CD4-positive, alpha-beta T cell treated with Interleukin-6 at 100 ng/mL for 8 hours (primary cell): ENCODE measurements around the gene IL21R.
A peak's percentile ranks its signal among the peaks of the same experiment; 100 is the strongest.

ENCODE experiments used
- DNase-seq: peaks from one replicate; pipeline ENCODE4 v3.0.0-alpha.2; 2020; ENCODE audit warnings: mixed read lengths, low spot score

The IL21R gene

DNA sequence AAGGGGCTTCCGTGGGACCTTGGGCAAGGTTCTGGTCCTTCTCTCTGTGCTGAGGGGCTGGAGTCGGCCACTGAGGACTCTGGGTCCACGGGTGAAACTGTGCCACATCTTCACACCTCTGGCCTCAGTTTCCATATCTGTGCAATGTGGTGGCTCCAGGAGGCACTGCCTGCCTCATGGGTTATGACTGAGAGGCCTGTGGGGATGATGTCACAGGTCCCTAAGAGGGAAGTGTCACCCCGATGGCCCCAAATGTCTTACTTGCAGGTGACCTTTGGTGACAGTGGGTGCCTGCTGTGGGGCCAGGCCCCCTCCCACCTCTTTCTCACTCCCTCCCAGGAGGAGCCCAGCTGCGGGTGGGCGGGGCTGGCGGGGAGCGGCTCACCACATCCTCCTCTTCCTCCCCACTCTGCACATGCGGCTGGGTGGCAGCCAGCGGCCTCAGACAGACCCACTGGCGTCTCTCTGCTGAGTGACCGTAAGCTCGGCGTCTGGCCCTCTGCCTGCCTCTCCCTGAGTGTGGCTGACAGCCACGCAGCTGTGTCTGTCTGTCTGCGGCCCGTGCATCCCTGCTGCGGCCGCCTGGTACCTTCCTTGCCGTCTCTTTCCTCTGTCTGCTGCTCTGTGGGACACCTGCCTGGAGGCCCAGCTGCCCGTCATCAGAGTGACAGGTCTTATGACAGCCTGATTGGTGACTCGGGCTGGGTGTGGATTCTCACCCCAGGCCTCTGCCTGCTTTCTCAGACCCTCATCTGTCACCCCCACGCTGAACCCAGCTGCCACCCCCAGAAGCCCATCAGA lies at the start of gene IL21R:
Gene IL21R (plus strand): TSS at position 407 of the 801 bp plus-strand sequence. CDS start 27,898 bp downstream, outside the sequence.
- peak; percentile 83 for DNase-seq

DNA sequence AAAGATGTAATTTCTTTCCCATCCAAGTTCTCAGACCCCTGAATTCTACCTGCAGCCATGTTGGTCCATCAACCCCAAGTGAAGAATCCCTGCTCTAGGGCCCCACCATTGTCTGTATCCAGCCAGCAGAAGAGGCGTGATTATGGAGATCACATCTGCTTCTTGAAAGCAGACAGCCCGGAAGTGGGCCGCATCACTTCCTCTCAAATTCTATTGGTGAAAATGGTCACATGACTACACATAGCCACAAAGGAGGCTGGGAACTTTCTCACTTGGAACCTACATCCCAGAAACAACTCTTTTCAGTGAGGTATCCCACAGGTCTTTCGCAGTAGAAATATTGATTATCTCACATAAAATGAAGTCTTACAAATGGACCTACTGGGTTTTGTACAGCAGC lies 48.1 kb upstream of the IL21R start:
- no peak for DNase-seq

DNA sequence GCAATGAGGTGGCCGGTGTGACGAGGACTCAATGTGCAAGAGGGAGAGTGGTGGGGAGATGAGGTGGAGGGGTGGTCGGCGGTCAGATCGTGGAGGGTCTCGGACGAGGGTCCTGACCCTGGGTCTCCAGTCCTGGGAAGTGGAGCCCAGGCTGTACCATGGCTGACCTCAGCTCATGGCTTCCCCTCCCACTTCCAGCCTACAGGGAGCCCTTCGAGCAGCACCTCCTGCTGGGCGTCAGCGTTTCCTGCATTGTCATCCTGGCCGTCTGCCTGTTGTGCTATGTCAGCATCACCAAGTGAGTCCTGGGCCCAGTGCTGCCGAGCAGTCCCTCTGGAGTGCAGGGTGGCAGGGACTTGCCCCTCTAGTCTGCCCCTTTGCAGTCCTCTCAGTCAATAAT lies 46.4 kb upstream of the IL21R start:
- DNase-seq = peak; percentile 29

DNA sequence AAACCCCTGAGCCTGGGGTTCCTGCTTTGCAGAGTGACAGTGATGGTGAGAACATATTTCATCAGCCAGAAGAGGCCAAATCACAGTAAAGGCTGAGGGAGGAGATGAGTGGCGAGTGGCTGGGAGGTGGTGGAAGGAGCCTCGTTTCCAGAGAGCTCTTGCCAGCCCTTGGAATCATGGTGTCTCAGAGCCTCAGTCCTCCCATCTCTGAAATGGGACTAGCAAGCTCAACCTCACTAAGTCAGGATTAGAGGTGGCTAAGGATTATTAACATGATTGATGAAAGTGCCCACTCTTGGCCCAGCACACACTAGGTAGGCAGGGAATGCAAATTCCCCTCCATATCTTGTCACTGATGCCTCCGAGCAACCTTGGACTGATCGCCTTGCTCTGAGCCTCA lies 45.2 kb upstream of the IL21R start:
- no peak for DNase-seq

DNA sequence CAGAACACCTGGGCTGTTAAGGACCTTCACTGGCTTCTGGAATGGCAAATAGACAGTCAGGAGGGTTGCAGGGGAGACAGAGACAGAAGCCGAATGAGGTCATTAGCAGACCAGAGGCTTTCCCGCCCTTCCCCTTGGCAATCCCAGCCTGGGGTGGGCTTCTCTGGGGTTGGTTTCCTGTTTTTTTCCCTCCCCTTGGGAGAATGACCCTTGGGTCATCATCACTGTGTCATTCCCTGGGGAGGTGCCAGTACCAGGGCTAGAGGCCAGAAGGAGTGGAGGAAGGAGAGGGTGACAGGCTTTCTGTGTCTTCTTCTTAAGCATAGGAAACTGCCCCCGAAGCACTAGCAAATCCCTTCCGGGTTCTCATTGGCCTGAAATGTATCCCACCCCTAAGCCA lies 42.9 kb upstream of the IL21R start:
- DNase-seq = no peak

DNA sequence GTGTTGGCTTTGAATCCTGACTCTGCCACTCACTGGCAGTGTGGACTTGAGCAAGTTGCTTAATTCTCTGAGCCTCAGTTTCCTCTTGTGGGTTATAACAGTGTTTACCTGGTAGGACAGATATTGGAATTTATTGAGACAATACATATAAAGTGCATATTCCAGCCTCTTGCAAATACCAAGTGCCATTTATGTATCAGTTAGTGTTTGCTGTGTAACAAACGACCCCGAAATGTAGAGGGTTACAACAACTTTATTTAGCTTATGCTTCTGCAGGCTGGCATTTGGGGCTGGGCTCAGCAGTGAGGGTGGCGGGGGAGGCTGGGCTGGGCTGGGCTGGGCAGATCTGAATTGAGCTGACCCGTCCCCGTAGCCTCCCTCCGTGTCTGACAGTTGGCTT lies 42.4 kb upstream of the IL21R start:
- no peak for DNase-seq

DNA sequence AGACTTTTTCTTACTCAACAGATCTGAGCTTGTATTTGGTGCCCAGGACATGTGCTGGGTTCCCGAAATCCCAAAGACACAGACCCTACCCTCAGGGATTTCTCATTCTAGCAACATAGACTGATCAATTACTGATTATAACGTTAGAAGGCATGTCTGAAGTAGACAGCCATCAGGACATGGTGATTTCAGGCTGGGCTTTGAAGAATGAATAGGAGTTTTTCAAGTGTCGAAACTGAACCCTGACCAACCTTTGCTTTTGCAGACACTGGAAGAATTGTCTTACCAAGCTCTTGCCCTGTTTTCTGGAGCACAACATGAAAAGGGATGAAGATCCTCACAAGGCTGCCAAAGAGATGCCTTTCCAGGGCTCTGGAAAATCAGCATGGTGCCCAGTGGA lies 40.0 kb upstream of the IL21R start:
- no peak for DNase-seq

DNA sequence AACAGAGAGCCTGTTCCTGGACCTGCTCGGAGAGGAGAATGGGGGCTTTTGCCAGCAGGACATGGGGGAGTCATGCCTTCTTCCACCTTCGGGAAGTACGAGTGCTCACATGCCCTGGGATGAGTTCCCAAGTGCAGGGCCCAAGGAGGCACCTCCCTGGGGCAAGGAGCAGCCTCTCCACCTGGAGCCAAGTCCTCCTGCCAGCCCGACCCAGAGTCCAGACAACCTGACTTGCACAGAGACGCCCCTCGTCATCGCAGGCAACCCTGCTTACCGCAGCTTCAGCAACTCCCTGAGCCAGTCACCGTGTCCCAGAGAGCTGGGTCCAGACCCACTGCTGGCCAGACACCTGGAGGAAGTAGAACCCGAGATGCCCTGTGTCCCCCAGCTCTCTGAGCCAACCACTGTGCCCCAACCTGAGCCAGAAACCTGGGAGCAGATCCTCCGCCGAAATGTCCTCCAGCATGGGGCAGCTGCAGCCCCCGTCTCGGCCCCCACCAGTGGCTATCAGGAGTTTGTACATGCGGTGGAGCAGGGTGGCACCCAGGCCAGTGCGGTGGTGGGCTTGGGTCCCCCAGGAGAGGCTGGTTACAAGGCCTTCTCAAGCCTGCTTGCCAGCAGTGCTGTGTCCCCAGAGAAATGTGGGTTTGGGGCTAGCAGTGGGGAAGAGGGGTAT lies 39.3 kb upstream of the IL21R start:
- DNase-seq = no peak

DNA sequence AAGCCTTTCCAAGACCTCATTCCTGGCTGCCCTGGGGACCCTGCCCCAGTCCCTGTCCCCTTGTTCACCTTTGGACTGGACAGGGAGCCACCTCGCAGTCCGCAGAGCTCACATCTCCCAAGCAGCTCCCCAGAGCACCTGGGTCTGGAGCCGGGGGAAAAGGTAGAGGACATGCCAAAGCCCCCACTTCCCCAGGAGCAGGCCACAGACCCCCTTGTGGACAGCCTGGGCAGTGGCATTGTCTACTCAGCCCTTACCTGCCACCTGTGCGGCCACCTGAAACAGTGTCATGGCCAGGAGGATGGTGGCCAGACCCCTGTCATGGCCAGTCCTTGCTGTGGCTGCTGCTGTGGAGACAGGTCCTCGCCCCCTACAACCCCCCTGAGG lies 38.7 kb upstream of the IL21R start:
- DNase-seq = no peak

DNA sequence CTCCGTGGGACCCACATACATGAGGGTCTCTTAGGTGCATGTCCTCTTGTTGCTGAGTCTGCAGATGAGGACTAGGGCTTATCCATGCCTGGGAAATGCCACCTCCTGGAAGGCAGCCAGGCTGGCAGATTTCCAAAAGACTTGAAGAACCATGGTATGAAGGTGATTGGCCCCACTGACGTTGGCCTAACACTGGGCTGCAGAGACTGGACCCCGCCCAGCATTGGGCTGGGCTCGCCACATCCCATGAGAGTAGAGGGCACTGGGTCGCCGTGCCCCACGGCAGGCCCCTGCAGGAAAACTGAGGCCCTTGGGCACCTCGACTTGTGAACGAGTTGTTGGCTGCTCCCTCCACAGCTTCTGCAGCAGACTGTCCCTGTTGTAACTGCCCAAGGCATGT lies 38.2 kb upstream of the IL21R start:
- no peak for DNase-seq

DNA sequence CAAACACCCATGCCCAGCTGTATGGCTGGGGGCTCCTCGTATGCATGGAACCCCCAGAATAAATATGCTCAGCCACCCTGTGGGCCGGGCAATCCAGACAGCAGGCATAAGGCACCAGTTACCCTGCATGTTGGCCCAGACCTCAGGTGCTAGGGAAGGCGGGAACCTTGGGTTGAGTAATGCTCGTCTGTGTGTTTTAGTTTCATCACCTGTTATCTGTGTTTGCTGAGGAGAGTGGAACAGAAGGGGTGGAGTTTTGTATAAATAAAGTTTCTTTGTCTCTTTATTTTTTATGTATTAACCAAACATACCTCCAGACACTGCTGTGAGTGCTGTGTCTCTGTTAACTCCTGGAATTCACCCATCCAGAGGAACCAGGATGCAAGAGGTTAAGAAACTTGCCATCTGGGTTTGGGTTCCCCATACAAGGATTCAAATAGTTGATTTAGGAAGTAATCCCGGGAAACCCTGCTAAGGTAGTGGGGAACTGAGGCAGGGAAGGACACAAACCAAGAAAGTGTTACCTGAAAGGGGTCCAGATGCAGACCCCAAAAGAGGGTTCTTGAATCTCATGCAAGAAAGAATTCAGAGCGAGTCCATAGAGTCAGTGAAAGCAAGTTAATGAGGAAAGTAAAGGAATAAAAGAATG lies 37.4 kb upstream of the IL21R start:
- DNase-seq = no peak

DNA sequence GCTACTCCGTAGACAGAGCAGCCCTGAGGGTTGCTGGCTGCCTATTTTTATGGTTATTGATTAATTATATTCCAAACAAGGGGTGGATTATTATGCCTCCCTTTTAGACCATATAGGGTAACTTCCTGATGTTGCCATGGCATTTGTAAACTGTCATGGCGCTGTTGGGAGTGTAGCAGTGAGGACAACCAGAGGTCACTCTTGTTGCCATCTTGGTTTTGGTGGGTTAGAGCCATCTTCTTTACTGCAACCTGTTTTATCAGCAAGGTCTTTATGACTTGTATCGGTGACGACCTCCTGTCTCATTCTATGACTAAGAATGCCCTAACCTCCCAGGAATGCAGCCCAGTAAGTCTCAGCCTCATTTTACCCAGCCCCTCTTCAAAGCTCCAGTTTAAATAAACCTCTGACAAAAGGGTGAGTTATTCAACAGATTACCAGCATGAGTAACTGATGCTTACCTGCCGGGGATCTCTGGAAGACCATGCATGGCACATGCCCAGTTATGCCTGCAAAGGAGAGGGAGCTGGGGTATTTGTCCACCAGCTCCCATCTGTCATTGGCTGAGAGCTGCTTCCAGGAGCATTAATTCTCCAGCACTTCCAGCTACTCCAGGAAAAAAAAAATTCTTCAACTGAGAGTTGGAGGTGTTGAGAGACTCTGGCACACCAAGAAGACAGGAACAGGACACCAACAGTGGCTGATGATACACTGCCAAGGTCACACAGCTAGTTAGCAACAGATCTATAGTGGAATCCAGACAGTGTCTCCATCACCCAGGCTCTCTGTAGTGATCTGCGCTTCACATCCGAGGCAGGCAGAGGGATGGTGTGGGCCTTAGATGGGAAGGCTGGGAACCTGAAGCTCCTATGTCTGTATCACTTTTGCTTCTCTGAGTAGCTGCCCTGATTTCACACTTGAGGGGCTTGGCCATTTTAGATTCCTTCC lies 36.6 kb upstream of the IL21R start:
- no peak for DNase-seq

DNA sequence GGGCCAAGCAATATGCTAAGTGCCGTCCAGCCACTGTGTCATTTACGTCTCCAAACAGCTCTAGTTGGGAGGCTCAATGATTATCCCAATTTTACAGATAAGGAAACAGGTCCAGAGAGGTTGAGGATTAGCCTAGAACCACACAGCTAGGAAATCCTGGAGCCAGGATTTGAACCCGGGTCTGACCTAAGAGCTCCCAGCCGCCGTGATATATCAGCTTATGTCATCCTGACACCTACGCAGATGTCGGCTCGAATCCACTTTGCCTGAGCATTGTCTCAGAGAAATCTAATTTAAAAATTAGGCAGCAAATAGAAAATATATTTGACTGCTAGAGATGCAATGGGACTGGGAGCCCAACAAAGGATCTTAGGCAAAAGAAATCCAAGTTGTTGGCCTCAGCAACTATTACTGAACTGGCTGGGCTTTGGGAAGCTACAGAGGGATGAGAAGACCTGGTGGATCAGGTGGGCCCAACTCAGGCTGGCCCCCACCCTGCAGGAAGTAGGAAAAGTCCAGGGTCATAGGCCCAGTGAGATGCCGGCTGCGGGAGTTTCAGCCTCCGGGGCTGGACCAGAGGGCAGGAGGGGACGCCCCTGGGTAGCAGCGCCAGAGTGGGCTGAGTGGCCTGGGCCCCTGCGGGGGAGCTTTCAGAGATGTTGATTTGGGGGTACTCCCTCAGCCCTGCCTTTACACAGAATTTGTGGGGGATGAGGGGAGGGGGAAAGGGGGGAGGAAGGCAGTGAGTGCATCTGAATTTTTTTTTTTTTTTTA lies 35.1 kb upstream of the IL21R start:
- no peak for DNase-seq

DNA sequence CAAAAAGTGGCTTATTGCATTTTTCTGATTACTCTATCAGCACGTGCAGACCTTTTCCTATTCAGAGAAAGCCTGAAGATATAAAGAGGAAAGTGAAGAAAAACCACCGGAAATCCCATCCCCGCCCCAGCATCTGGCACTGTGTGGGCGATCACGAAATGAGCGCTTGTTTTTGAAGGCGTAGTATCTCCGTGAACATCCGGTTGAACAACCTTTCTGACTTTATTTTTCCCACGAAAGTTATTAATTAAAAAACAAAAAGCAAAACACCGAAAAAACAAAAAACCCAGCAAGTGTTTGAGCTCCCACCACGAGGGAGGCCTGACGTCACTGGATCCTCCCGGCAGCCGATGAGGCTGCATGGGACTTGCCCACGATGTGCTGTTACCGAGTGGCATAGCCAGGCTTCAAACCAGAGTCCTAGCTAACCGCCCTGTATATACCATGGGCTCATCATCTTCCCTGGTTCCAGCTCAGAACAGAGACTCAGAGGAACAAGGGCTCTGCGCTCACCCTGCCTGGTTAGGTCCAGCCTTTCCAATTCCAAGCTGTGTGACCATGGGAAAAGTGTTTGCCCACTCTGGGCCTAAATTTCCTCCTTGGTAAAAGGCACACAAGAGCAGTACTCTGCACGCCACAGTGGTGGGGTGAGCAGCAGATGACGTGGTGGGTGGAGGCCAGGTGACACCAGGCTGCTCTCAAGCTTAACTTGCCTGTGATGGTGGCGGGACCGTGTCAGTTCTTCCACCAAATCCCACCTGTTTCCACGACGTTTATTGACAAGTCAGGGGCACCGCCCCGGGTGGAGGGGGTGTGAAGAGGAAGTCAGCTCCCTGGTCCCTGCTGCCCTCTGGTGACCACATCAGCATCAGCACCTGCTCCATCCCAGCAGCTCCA lies 34.3 kb upstream of the IL21R start:
- DNase-seq = peak; percentile 83

DNA sequence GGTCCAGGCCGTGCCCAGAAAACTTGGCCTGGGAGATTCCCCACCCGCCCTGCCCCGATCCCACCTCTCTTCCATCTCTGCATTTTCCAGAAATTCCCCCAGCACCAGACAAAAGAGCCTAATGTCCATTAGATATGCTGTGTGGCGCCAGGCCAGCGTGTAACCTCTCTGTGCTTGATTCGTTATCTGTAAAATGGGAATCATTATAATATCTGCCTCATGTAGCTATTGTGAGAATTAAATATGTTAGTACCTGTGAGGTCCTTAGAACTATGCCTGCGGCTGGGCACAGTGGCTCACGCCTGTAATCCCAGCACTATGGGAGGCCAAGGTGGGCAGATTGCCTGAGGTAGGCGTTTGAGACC lies 33.6 kb upstream of the IL21R start:
- no peak for DNase-seq

DNA sequence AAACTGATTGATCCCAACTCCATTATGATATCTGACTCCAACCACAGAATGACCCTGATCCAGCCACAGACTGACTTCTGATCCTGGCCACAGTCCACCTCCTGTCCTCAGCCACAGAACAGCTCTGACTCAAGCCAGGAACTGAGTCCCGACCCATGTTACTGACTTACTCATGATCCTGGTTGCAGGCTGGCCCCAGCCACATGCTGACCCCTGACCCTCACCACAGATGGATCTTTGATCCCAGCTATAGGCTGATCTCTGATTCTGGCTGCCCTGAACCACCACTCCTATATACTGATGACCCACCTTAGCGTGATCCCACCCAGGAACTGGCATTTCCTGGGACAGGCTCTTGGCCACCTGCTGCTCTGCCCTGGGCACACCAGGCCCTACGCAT lies 32.2 kb upstream of the IL21R start:
- no peak for DNase-seq

DNA sequence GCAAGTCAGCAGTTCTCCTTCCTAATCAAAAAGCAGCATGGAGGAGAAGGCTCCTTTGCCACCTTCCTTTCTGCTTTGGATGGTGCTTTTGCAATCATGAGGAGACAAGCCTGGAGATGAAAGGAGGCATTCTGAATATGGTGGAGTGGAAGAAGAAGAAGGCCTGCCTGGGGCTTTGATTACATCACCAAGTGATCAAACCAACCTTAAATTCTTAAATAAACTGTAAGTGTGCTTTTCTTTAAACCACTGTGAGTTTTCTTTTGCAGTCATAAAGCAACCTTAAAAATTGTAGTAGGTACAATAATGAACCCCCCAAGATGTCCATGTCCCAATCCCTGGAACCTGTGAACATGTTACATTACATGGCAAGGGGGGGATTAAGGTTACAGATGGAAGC lies 31.7 kb upstream of the IL21R start:
- no peak for DNase-seq

DNA sequence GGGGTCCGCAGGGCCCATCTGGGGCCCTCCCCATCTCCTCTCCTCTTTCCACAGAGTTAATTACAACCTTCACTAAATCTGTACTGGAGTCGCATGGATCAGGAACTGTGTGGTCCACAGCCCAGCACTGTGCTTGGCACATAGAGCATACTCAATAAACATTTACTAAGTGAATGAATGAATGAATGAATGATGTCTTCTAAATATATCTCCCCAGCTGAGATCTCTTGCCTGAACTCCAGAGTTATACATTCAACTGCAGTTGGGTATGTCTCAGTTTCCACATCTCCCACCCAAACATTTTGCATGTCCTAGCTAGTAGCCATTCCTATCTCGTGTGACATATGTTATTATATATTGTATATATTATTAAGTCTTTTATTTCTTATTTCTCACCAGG lies 28.7 kb upstream of the IL21R start:
- no peak for DNase-seq

DNA sequence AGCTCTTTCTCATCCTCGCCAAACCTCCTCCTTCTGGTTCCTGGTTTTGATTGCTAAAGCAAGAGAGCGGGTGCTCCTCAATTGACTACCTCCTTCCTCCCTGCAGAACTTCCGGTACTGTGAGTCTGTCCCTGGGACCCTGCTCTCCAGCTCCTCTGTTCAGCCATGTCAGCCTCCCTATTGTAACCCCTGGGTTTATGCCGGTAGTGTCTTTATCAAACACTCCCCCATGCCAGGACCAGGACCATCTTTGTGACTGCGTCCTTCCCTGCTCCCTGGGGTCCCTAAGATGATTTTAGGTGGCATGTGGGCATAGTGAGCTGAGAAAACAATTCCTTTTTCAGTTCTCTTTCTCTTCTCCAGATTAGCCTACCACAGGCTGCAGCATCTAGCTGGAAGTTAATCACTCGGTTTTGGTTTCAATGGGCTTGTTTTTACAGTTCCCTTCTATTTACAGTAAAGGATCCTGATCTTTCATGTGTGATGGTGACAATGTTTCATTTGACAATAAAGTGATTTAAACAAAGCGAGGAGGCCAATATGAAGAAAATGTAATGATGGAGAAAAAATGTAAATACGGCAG lies 27.7 kb upstream of the IL21R start:
- DNase-seq = no peak
